ENCODE results near the gene MED16.
"Not testable (repeated sequence)": the region's sequence is repeated elsewhere in the genome, so short reads cannot be mapped to it uniquely, and the experiment has no call there.

MED16 gene

DNA sequence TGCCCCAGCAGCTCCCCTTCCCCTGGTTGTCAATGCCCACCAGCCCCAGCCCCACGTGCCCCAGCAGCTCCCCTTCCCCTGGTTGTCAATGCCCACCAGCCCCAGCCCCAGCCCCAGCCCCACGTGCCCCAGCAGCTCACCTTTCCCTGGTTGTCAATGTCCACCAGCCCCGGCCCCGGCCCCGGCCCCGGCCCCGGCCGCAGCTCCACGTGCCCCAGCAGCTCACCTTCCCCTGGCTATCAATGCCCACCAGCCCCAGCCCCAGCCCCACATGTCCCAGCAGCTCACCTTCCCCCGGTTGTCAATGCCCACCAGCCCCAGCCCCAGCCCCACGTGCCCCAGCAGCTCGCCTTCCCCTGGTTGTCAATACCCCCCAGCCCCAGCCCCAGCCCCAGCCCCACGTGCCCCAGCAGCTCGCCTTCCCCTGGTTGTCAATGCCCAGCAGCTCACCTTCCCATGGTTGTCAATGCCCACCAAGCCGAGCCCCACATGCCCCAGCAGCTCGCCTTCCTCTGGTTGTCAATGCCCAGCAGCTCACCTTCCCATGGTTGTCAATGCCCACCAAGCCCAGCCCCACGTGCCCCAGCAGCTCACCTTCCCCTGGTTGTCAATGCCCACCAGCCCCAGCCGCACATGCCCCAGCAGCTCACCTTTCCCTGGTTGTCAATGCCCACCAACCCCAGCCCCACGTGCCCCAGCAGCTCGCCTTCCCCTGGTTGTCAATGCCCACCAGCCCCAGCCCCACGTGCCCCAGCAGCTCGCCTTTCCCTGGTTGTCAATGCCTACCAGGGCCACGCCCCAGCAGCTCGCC is 14.0 kb downstream of the MED16 start:
- H3K36me3 Mint-ChIP-seq (ENCODE audit: low read depth); DNase-seq; H3K27ac Mint-ChIP-seq; H3K4me3 Mint-ChIP-seq; H3K27me3 Mint-ChIP-seq; H3K4me1 Mint-ChIP-seq; H3K9me3 Mint-ChIP-seq; ATAC-seq: not testable (repeated sequence)

DNA sequence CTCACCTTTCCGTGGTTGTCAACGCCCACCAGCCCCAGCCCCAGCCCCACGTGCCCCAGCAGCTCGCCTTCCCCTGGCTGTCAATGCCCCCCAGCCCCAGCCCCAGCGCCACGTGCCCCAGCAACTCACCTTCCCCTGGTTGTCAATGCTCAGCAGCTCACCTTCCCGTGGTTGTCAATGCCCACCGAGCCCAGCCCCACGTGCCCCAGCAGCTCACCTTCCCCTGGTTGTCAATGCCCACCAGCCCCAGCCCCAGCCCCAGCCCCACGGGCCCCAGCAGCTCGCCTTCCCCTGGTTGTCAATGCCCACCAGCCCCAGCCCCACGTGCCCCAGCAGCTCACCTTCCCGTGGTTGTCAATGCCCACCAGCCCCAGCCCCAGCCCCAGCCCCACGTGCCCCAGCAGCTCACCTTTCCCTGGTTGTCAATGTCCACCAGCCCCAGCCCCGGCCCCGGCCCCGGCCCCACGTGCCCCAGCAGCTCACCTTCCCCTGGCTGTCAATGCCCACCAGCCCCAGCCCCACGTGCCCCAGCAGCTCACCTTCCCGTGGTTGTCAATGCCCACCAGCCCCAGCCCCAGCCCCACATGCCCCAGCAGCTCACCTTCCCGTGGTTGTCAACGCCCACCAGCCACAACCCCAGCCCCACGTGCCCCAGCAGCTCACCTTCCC is 14.9 kb downstream of the MED16 start:
- not testable (repeated sequence) for DNase-seq; ATAC-seq; H3K27me3 Mint-ChIP-seq; H3K4me1 Mint-ChIP-seq; H3K27ac Mint-ChIP-seq; H3K36me3 Mint-ChIP-seq (ENCODE audit: low read depth); H3K4me3 Mint-ChIP-seq; H3K9me3 Mint-ChIP-seq

DNA sequence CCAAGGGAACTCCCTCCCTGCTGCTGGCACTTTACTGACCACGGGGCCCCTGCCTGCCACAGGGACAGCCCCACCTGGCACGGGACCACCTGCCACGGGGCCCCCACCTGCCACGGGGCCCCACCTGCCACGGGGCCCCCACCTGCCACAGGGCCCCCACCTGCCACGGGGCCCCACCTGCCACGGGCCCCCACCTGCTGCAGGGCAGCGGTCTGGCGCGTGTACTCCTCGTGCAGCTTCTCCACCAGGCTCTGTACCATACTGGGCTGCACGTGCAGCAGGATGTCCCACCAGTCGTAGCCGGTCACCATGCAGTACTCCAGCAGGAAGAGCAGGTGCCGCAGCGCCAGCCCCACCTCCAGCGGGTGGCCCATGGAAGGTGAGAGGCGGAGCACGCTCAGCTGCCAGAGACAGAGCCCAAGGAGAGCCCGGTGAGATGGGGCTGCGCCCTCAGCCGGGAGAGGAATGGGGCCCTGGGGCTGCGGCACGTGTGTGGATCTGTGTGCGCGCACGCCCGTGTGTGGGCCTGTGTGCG is 16.1 kb downstream of the MED16 start:
- Mint-ChIP-seq H3K4me1 (peaks cover 8% of the 10 kb centered on the region), H3K27me3 (no peaks in the 10 kb centered on the region), H3K9me3 (no peaks in the 10 kb centered on the region), H3K4me3 (no peak overlapping the region), H3K27ac (no peak overlapping the region), H3K36me3 (ENCODE audit: low read depth) (no peaks in the 10 kb centered on the region)
- DNase-seq (no peak), ATAC-seq (no peak)

DNA sequence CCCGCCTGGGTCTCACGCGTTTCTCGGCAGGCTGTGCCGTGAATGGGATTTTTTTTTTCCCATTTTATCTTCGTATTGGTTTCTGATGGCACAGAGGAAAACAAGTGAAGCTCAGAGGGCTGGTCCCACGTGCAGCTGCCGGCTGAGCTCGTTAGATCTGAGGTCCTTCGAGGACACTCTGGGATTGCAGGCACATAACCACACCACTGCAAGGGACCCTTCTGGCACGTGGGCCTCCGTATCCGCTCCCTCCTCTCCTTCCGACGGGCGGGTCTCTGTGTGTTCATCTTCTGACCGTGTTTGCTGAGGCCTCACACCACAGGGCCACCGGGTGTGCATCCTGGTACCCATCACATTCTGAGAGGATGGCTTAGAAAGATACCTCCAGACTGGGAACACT is 16.9 kb downstream of the MED16 start:
- ATAC-seq (no peak), DNase-seq (no peak)
- Mint-ChIP-seq H3K9me3 (no peaks in the 10 kb centered on the region), H3K36me3 (ENCODE audit: low read depth) (peaks cover 3% of the 10 kb centered on the region), H3K4me3 (no peak overlapping the region), H3K27ac (no peak overlapping the region), H3K4me1 (peaks cover 10% of the 10 kb centered on the region), H3K27me3 (no peaks in the 10 kb centered on the region)

DNA sequence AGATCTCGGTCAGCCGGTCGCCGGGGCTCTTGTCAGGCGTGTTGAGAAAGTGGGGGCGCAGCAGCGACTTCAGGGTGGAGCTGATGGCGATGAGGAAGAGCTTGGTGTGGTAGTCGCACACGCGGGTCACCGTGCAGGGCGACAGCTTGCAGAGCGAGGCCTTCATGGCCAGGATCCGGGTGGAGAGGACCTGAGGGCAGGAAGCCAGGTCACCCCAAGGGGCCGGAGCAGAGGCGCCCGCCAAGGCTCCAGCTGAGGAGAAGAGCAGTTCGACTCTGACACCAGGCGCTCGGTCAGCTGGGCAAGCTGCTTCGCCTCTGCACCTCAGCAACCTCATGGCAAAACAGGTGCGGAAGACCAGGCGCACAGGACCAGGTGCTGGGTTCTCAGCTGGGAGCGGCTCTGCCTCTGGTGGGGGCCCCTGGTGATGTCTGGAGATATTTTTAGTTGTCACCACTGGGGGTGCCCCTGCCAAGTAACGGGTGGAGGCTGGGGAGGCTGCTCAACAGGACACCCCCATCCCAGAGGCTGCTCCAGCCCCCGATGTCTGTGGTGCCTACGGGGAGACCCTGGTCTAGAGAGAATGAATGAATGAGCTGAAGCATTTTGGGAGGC is 17.6 kb downstream of the MED16 start:
- ATAC-seq (no peak), DNase-seq (no peak)
- Mint-ChIP-seq H3K4me3 (no peak overlapping the region), H3K9me3 (no peaks in the 10 kb centered on the region), H3K4me1 (peaks cover 10% of the 10 kb centered on the region), H3K36me3 (ENCODE audit: low read depth) (peaks cover 4% of the 10 kb centered on the region), H3K27ac (no peak overlapping the region), H3K27me3 (no peaks in the 10 kb centered on the region)

DNA sequence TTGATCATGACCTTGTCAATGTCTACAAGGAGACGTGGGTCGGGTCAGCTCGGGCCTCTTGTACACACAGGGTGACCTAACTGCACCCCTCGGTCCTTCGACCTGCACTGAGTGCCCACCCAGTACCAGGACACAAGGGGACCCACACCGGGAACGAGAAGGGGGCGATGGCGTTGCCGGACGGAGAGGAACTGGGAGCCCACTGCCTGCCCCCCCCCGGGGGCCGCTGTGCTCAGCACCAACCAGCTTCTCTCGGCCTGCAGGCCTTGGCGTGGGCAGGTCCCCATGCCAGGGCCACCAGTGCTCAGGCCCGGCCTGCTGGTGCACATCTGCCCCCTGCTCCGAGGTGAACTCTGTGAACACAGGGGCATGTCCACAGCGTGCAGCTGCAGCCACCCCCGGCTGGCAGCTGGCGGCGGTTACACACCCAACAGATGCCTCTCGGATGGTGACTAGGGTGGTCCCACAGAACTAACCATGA is 19.4 kb downstream of the MED16 start:
- Mint-ChIP-seq H3K4me3 (no peak overlapping the region), H3K27ac (no peak overlapping the region), H3K4me1 (peaks cover 10% of the 10 kb centered on the region), H3K27me3 (no peaks in the 10 kb centered on the region), H3K36me3 (ENCODE audit: low read depth) (peaks cover 4% of the 10 kb centered on the region), H3K9me3 (no peaks in the 10 kb centered on the region)
- DNase-seq (no peak), ATAC-seq (no peak)

DNA sequence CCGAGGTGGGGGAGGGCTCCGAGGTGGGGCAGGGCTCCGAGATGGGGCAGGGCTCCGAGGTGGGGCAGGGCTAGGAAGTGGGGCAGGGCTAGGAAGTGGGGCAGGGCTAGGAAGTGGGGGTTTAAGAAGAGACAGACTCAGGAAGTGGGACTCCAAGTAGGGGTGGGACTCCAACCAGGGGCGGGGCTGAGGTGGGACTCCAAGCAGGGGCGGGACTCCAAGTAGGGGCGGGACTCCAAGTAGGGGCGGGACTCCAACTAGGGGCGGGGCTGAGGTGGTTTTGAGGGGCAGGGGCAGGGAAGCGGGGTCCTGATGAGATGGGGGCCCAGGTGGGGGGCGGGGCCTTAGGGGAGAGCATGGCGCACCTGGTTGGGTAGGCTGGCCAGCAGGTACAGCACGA is 19.9 kb downstream of the MED16 start:
- Mint-ChIP-seq H3K27ac (no peak overlapping the region), H3K4me3 (no peak overlapping the region), H3K9me3 (no peaks in the 10 kb centered on the region), H3K4me1 (peaks cover 10% of the 10 kb centered on the region), H3K27me3 (no peaks in the 10 kb centered on the region), H3K36me3 (ENCODE audit: low read depth) (peaks cover 4% of the 10 kb centered on the region)
- ATAC-seq (peak; percentile 79), DNase-seq (peak; percentile 72)

DNA sequence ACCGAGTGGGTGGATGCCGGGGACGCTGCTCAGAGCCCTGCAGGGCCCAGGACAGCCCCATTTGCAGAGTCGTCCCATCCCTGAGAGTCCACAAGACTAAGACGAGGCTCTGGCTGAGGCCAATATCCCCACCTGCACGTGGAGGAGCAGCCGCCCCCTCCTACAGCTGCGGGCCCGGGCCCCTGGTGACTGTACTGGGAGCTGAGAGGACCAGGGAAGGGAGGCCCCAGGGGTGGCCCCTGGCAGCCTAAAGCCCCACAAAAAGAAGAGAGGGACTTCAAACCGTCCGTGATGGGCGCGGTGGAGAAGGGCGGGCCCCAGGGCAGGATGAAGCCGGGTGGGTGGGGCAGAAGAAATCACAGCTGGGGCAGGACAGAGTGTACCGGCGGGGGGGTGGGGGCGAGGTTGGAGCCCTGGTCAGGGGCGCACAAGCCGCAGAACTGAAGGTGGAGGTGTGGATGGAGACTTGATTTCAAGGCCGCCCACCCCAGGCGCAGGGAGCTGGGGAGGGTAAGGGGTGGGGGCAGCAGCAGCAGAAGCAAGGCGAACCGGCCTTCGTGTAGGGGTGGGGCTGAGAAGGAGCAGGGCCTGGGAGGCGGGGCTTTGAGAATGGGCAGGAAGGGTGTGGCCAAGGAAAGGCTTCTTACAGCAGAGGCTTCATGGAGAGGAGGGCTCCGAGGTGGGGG is 20.6 kb downstream of the MED16 start:
- ATAC-seq (peak; percentile 80), DNase-seq (peak; percentile 82)
- H3K4me3 Mint-ChIP-seq, result peak overlapping the region; percentile 43
- no peaks in the 10 kb centered on the region for H3K27me3 Mint-ChIP-seq
- peak overlapping the region; percentile 31 for H3K27ac Mint-ChIP-seq
- H3K4me1 Mint-ChIP-seq, result peaks cover 10% of the 10 kb centered on the region
- H3K36me3 Mint-ChIP-seq (ENCODE audit: low read depth), result peaks cover 7% of the 10 kb centered on the region
- H3K9me3 Mint-ChIP-seq, result no peaks in the 10 kb centered on the region

DNA sequence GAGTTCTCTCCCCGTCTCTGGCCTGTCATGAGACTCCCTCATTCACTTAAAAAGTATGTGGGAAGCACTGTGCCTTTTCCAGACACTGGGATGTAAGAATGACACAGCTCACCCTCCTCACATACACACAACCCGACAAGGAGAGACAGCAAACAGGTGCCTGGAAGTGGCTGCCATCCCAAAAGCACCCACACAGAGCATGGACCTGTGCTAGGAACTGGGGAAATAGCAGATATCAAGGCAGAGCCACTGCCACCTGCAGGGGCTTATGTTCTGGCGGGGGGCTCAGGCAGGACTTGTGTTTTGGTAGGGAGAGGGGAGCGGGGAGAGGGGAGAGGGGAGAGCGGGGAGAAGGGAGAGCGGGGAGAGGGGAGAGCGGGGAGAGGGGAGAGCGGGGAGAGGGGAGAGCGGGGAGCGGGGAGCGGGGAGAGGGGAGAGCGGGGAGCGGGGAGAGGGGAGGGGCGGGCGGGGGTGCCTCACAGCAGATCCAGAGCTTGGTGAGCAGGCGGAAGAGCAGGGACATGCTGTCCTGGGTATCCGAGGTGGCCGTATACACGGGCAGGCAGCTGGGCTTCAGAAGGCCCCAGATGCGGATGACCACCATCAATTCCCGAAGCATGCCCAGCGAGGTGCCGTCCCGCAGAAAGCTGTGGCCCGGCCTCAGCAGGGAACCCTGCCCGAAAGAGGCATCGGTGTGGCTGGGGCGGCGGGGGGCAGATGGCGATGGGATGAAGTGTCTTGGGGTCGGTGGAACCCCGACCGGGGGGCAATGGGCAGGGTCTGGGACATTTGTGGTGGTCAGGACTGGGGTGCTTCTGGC is 21.3 kb downstream of the MED16 start:
- Mint-ChIP-seq H3K4me1 (peaks cover 10% of the 10 kb centered on the region), H3K27me3 (no peaks in the 10 kb centered on the region), H3K9me3 (no peaks in the 10 kb centered on the region), H3K4me3 (no peak overlapping the region), H3K36me3 (ENCODE audit: low read depth) (peaks cover 7% of the 10 kb centered on the region), H3K27ac (peak overlapping the region; percentile 35)
- DNase-seq (no peak), ATAC-seq (no peak)

DNA sequence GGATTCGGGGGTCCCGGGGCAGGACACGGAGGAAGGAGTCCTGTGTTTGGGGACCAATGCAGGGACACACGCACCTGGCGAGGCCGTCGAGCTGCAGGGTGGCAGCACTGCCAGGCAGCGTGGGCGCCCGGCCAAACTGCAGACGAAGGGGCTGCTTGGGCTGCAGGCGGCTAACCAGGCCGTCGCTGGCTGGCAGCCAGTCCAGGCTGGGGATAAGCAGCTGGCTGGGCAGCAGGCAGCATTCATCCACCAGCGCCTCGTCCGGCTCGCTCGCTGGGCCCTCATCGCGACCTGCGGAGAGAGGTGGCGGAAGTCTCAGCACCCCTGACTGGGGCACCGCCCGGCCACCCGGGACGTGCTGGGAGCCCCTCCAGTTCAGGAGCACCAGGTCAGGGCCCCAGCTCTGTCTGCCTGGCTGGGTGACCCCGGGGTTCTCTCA is 22.0 kb downstream of the MED16 start:
- H3K4me1 Mint-ChIP-seq, result peaks cover 10% of the 10 kb centered on the region
- ATAC-seq, result no peak
- H3K9me3 Mint-ChIP-seq, result no peaks in the 10 kb centered on the region
- no peak for DNase-seq
- H3K4me3 Mint-ChIP-seq, result no peak overlapping the region
- no peaks in the 10 kb centered on the region for H3K27me3 Mint-ChIP-seq
- H3K36me3 Mint-ChIP-seq (ENCODE audit: low read depth), result peaks cover 7% of the 10 kb centered on the region
- no peak overlapping the region for H3K27ac Mint-ChIP-seq

DNA sequence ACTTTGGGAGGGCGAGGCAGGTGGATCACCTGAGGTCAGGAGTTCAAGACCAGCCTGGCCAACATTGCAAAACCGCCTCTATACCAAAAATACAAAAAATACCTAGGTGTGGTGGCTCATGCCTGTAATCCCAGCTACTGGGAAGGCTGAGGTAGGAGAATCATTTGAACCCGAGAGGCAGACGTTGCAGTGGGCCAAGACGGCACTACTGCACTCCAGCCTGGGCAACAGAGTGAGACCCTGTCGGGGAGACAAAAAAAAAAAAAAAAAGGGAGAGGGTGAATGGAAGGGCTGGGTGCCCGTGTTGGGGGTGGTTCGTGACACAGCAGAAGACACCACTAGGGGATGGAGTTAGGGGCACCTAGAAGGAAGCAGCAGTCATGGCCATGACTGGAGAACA is 22.7 kb downstream of the MED16 start:
- H3K27me3 Mint-ChIP-seq, result no peaks in the 10 kb centered on the region
- H3K4me3 Mint-ChIP-seq, result no peak overlapping the region
- peaks cover 10% of the 10 kb centered on the region for H3K4me1 Mint-ChIP-seq
- ATAC-seq (no peak), DNase-seq (no peak)
- H3K27ac Mint-ChIP-seq, result no peak overlapping the region
- peaks cover 7% of the 10 kb centered on the region for H3K36me3 Mint-ChIP-seq (ENCODE audit: low read depth)
- H3K9me3 Mint-ChIP-seq, result no peaks in the 10 kb centered on the region

DNA sequence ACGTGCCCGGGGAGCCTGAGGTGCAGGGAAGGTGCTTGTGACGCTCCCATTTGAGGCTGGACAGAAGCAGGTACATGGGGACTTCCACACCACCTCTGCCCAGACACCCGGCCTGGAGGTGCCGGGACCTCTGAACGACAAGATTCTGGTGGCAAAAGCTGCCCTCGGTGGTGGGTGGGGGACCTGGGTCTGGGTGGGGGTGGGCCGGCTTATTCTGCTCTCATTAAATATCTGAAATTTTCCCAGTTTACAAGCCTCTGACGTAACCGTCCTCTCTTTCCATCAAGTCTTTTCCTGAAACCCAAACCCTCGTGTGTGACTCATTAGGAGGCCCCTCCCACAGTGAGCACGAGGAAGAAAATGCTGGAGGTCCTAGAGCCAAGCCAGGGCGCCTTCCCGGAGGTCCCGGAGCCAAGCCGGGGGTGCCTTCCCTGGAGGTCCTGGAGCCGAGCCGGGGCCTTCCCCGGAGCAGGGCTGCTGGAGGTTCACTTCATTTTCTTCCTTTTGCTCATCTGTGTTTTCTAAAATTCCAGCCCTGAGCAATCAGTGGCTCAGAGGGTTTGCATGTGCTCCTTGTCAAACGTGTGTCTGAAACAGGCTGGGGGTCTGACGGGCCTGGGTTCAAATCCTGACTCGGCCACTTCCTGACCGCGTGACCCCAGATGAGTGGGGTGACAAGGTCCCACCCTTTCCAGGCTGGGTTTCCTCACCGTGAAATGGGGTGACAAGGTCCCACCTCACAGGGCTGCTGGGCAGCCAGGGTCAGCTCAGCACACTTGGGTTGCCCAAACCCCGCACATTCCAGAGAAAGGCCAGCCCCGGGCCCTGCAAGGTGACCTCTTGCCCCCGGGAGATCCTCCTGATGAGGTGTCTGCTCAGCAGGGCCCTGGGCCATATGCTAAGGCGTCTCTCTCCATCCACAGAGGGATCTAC is 23.5 kb downstream of the MED16 start:
- H3K36me3 Mint-ChIP-seq (ENCODE audit: low read depth), result peaks cover 7% of the 10 kb centered on the region
- no peak for ATAC-seq
- H3K27me3 Mint-ChIP-seq, result no peaks in the 10 kb centered on the region
- DNase-seq, result no peak
- no peak overlapping the region for H3K27ac Mint-ChIP-seq
- H3K4me1 Mint-ChIP-seq, result peaks cover 10% of the 10 kb centered on the region
- no peaks in the 10 kb centered on the region for H3K9me3 Mint-ChIP-seq
- H3K4me3 Mint-ChIP-seq, result no peak overlapping the region

Data from activated naive CD8-positive, alpha-beta T cell treated with anti-CD3 and anti-CD28 coated beads, Interleukin-2, amount 50 U/mL, for 24 hours (primary cell).